ENCODE results near the gene C19orf12. TPM values are rescaled to one million over a fixed set of nuclear protein-coding genes. Genes with fewer than 3 reads are reported as not detected.

C19orf12 gene
- total and polyA plus RNA-seq, 2 of the 13 experiments (the other 11 are each of a cell fraction or from before 2014, with no cell fraction given), result 17.7 to 34.4 TPM

- no peak for ATAC-seq
- H3K27me3 ChIP-seq (ENCODE audit: control insufficient read depth in 1 of 2, insufficient read depth in 2 of 2, low read length in 2 of 2), result no peaks in the 10 kb centered on the region
- H3K79me2 ChIP-seq (ENCODE audit: insufficient read depth, low read length), result no peaks in the 10 kb centered on the region
- intact Hi-C loops (cut with micrococcal nuclease; ENCODE audit: unreplicated experiment), result no loop called here
- DNase-seq (ENCODE audit: low spot score), result no peak
- no TSS peak for BruUV-seq (replicated peaks)
- peaks cover 3% of the 10 kb centered on the region; the same call in 1 of the 2 replicates for H3K4me1 ChIP-seq (ENCODE audit: insufficient read depth, low read length)
- TF ChIP-seq MNT (IDR thresholded peaks at IDR 0.05), result no peak
- TF ChIP-seq, protein P1, sequence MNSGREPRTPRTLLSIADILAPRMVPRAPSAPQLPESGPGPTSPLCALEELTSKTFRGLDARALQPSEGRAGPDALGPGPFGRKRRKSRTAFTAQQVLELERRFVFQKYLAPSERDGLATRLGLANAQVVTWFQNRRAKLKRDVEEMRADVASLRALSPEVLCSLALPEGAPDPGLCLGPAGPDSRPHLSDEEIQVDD (CRISPR knock-in tag; IDR thresholded peaks at IDR 0.05; ENCODE audit: borderline replicate concordance), result no peak
- TF ChIP-seq RCOR2 (CRISPR knock-in tag; IDR thresholded peaks at IDR 0.05), result no peak
- TF ChIP-seq, protein P2, sequence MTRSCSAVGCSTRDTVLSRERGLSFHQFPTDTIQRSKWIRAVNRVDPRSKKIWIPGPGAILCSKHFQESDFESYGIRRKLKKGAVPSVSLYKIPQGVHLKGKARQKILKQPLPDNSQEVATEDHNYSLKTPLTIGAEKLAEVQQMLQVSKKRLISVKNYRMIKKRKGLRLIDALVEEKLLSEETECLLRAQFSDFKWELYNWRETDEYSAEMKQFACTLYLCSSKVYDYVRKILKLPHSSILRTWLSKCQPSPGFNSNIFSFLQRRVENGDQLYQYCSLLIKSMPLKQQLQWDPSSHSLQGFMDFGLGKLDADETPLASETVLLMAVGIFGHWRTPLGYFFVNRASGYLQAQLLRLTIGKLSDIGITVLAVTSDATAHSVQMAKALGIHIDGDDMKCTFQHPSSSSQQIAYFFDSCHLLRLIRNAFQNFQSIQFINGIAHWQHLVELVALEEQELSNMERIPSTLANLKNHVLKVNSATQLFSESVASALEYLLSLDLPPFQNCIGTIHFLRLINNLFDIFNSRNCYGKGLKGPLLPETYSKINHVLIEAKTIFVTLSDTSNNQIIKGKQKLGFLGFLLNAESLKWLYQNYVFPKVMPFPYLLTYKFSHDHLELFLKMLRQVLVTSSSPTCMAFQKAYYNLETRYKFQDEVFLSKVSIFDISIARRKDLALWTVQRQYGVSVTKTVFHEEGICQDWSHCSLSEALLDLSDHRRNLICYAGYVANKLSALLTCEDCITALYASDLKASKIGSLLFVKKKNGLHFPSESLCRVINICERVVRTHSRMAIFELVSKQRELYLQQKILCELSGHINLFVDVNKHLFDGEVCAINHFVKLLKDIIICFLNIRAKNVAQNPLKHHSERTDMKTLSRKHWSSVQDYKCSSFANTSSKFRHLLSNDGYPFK (CRISPR knock-in tag; IDR thresholded peaks at IDR 0.05; ENCODE audit: borderline replicate concordance), result no peak
- no peak for TF ChIP-seq ZNF263 (CRISPR knock-in tag; IDR thresholded peaks at IDR 0.05)
- TF ChIP-seq ZNF790 (CRISPR knock-in tag; IDR thresholded peaks at IDR 0.05; ENCODE audit: borderline replicate concordance), result no peak
- no peak for TF ChIP-seq BHLHE40 (IDR thresholded peaks at IDR 0.05; ENCODE audit: low read length)
- no peak for TF ChIP-seq GLI4 (CRISPR knock-in tag; IDR thresholded peaks at IDR 0.05; ENCODE audit: borderline replicate concordance)
- H3K27ac ChIP-seq (ENCODE audit: extremely low read length, insufficient read depth, low read length), result no peak overlapping the region
- FAIRE-seq, result no peak
- POLR2A ChIA-PET, result interaction anchor here (1.1 kb wide), 1 partner anchor 94 kb away, joined by 3 read pairs; the partner anchor contains the start of gene POP4
- CTCF ChIA-PET (ENCODE audit: low intra/inter-chr PET ratio, low total read pairs), result no interaction called here
- H3K36me3 ChIP-seq (replicated peaks in 1 of 2; ENCODE audit: control insufficient read depth in 1 of 2, insufficient read depth in 2 of 2, low read length in 2 of 2), result peaks cover 0 to 9% of the 10 kb centered on the region in 2 experiments; a peak in 2 of 5 replicates
- no peak overlapping the region for H3K4me2 ChIP-seq (ENCODE audit: low read depth, low read length)
- no peaks in the 10 kb centered on the region for H4K20me1 ChIP-seq (ENCODE audit: insufficient read depth, low read length)
- no peaks in the 10 kb centered on the region for H3K9me3 ChIP-seq (ENCODE audit: low read length)
- no peak overlapping the region for H3K9ac ChIP-seq (ENCODE audit: insufficient read depth, low read depth, low read length)
- WGBS (ENCODE audit: low lambda C conversion rate), result 93% methylated on average over 5 of the region's 5 CpGs
- no peak overlapping the region for H3K4me3 ChIP-seq (replicated peaks in 1 of 3; ENCODE audit: insufficient read depth in 1 of 3, low read depth in 2 of 3, low read length in 3 of 3)
- in situ Hi-C loops (cut with HindIII; ENCODE audit: extremely low pct_ligation_motif_present, low pct_unique_long_range_greater_than_20kb), result no loop called here
- no peak overlapping the region for H2AFZ ChIP-seq (ENCODE audit: low read length)
Measured at GRCh38 chr19:29699861-29700260, 15.2 kb downstream of the C19orf12 start.
